NCI-H1694 treated with DMSO at 0.1 percent for 48 hours (cell line): ENCODE measurements around the gene SDF4.
"Not testable (repeated sequence)": the region's sequence is repeated elsewhere in the genome, so short reads cannot be mapped to it uniquely, and the experiment has no call there.

Experiments
- DNase-seq: peaks from one replicate; lab custom pipeline; 2025; lab: John Stamatoyannopoulos, UW

SDF4 gene

GRCh38 chr1:1197551-1198422 is 34.0 kb downstream of the SDF4 start:
- DNase-seq: no peak

GRCh38 chr1:1197188-1197500 is 34.7 kb downstream of the SDF4 start:
- DNase-seq: no peak

GRCh38 chr1:1196431-1197187 is 35.2 kb downstream of the SDF4 start:
- no peak for DNase-seq

- not testable (repeated sequence) for DNase-seq
These were observed 36.1 kb downstream of the SDF4 start for GRCh38 chr1:1195726-1196125.

GRCh38 chr1:1194723-1195122 is 37.1 kb downstream of the SDF4 start:
- no peak for DNase-seq

- DNase-seq: no peak
These were observed 40.1 kb downstream of the SDF4 start for GRCh38 chr1:1191734-1192133.

- no peak for DNase-seq
These were observed 42.7 kb downstream of the SDF4 start for GRCh38 chr1:1189111-1189510.

GRCh38 chr1:1187938-1188337 is 43.9 kb downstream of the SDF4 start:
- no peak for DNase-seq

GRCh38 chr1:1185101-1185765 is 46.6 kb downstream of the SDF4 start:
- DNase-seq: no peak

- DNase-seq: no peak
These were observed 47.7 kb downstream of the SDF4 start for GRCh38 chr1:1183833-1184775.

- no peak for DNase-seq
These were observed 48.5 kb downstream of the SDF4 start for GRCh38 chr1:1183221-1183747.

GRCh38 chr1:1182491-1183220 is 49.1 kb downstream of the SDF4 start:
- no peak for DNase-seq

GRCh38 chr1:1181938-1182410 is 49.8 kb downstream of the SDF4 start:
- DNase-seq: no peak

GRCh38 chr1:1181129-1181937 is 50.5 kb downstream of the SDF4 start:
- no peak for DNase-seq

- no peak for DNase-seq
These were observed 51.6 kb downstream of the SDF4 start for GRCh38 chr1:1179983-1180861.

GRCh38 chr1:1179346-1179982 is 52.3 kb downstream of the SDF4 start:
- DNase-seq: no peak

- DNase-seq: no peak
These were observed 52.9 kb downstream of the SDF4 start for GRCh38 chr1:1178794-1179331.
